Neural cell (in vitro differentiated cells): ENCODE results near the gene INPP5E. TPM values are rescaled to one million over a fixed set of nuclear protein-coding genes. Genes with fewer than 3 reads are reported as not detected.

Experiments used
- H2AFZ ChIP-seq: fragments of 200-600, 300-800 bp; sonication (generic), shearing (Covaris generic); 2 replicates; pipeline ENCODE4 v1.6.0; 2014; ENCODE audit warnings: low read depth, mild to moderate bottlenecking, antibody characterized with exemption, low read length, moderate library complexity
- H3F3A ChIP-seq: fragments of 200-600 bp; shearing (Covaris generic); 2 replicates; pipeline ENCODE4 v1.6.1; 2016; ENCODE audit warnings: mild to moderate bottlenecking, moderate library complexity, mixed read lengths, antibody characterized with exemption, low read length; ENCODE audit not compliant: insufficient read depth, poor library complexity, severe bottlenecking
- H3K27ac ChIP-seq: fragments of 200-600, 300-800 bp; sonication (generic), shearing (Covaris generic); 2 replicates; pipeline ENCODE4 v1.5.1; 2014; ENCODE audit warnings: mild to moderate bottlenecking, low read length, moderate library complexity
- H3K27me3 ChIP-seq: fragments of 300-800, 200-600 bp; sonication (generic), shearing (Covaris generic); 2 replicates; pipeline ENCODE4 v1.6.0; 2014; ENCODE audit warnings: mild to moderate bottlenecking, low read depth, low read length, moderate library complexity; ENCODE audit not compliant: insufficient read depth
- H3K36me3 ChIP-seq: fragments of 300-800, 200-600 bp; sonication (generic), shearing (Covaris generic); 2 replicates; pipeline ENCODE4 v1.5.1; 2014; ENCODE audit warnings: mild to moderate bottlenecking, antibody characterized with exemption, low read length, moderate library complexity; ENCODE audit not compliant: insufficient read depth
- H3K4me2 ChIP-seq: fragments of 300-800, 200-600 bp; sonication (generic), shearing (Covaris generic); 2 replicates; pipeline ENCODE4 v1.6.0; 2014; ENCODE audit warnings: mild to moderate bottlenecking, low read length
- H3K4me3 ChIP-seq: fragments of 300-800, 200-600 bp; sonication (generic), shearing (Covaris generic); 2 replicates; pipeline ENCODE4 v1.5.1; 2014; ENCODE audit warnings: mild to moderate bottlenecking, low read length, moderate library complexity
- H3K79me2 ChIP-seq: fragments of 200-600 bp; shearing (Covaris generic); replicated peaks from 2 replicates; pipeline ENCODE4 v1.6.0; 2014; ENCODE audit warnings: mild to moderate bottlenecking, low read length, moderate library complexity; ENCODE audit not compliant: insufficient read depth
- H3K9ac ChIP-seq: fragments of 300-800, 200-600 bp; sonication (generic), shearing (Covaris generic); 2 replicates; pipeline ENCODE4 v1.6.1; 2016; ENCODE audit warnings: mild to moderate bottlenecking, low read length, mixed read lengths
- H3K9me2 ChIP-seq: fragments of 200-600 bp; shearing (Covaris generic); 2 replicates; pipeline ENCODE4 v1.6.1; 2016; ENCODE audit warnings: mild to moderate bottlenecking, low read length, mixed read lengths; ENCODE audit not compliant: insufficient read depth
- H3K9me3 ChIP-seq: fragments of 200-600, 300-800 bp; sonication (generic), shearing (Covaris generic); 2 replicates; pipeline ENCODE4 v1.6.1; 2016; ENCODE audit warnings: mild to moderate bottlenecking, mixed run types, low read length, moderate library complexity, mixed read lengths
- H4K20me1 ChIP-seq: fragments of 200-600 bp; shearing (Covaris generic); 2 replicates; pipeline ENCODE4 v1.6.1; 2016; ENCODE audit warnings: mild to moderate bottlenecking, mixed run types; ENCODE audit not compliant: insufficient read depth
- CTCF ChIP-seq: fragments of 450-650 bp; IDR thresholded peaks from 2 replicates; pipeline ENCODE4 v1.5.1; 2014; ENCODE audit warnings: antibody characterized with exemption, mild to moderate bottlenecking, moderate library complexity; ENCODE audit not compliant: poor library complexity, severe bottlenecking
- EP300 ChIP-seq: fragments of 450-650 bp; conservative IDR thresholded peaks from 2 replicates; pipeline ENCODE4 v1.6.1; 2014; ENCODE audit warnings: antibody characterized with exemption, mild to moderate bottlenecking, moderate library complexity; ENCODE audit not compliant: poor library complexity, severe bottlenecking
- EZH2 ChIP-seq: fragments of 200-600, 300-800 bp; shearing (Covaris generic), sonication (generic); IDR thresholded peaks from 2 replicates; pipeline ENCODE4 v1.6.1; 2014; ENCODE audit warnings: antibody characterized with exemption, low read length, borderline replicate concordance, mild to moderate bottlenecking; ENCODE audit not compliant: insufficient read depth, poor library complexity, severe bottlenecking
- MXI1 ChIP-seq: fragments of 450-650 bp; conservative IDR thresholded peaks from 2 replicates; pipeline ENCODE4 v1.6.1; 2014; ENCODE audit warnings: antibody characterized with exemption, mild to moderate bottlenecking; ENCODE audit not compliant: poor library complexity, severe bottlenecking
- POLR2AphosphoS5 ChIP-seq: IDR thresholded peaks from 2 replicates; pipeline ENCODE4 v1.6.1; 2012
- RAD21 ChIP-seq: fragments of 450-650 bp; conservative IDR thresholded peaks from 2 replicates; pipeline ENCODE4 v1.6.1; 2014; ENCODE audit warnings: antibody characterized with exemption, mild to moderate bottlenecking, moderate library complexity
- REST ChIP-seq: IDR thresholded peaks from 2 replicates; pipeline ENCODE4 v1.6.1; 2012; ENCODE audit warnings: borderline replicate concordance
- SMC3 ChIP-seq: fragments of 450-650 bp; conservative IDR thresholded peaks from 2 replicates; pipeline ENCODE4 v1.6.1; 2014; ENCODE audit warnings: antibody characterized with exemption, mild to moderate bottlenecking, moderate library complexity; ENCODE audit not compliant: poor library complexity
- TAF1 ChIP-seq: IDR thresholded peaks from 2 replicates; pipeline ENCODE4 v1.6.1; 2012; ENCODE audit warnings: low read depth
- polyA plus RNA-seq: library from polyadenylated mRNA; depleted of rRNA; stranded (reverse); fragments of >200 nt; gene quantifications from 2 replicates; pipeline ENCODE4 v1.2.3, GENCODE V29; 2014

The INPP5E gene
- polyA plus RNA-seq, 1 donor from 2014 or later, result 17.9 TPM

- no peak overlapping the region for H3K27ac ChIP-seq
- H3K4me2 ChIP-seq, result no peak overlapping the region
- H3K9me3 ChIP-seq, result no peaks in the 10 kb centered on the region
- peaks cover 3% of the 10 kb centered on the region for H4K20me1 ChIP-seq
- no peak overlapping the region for H3K4me3 ChIP-seq
- no peaks in the 10 kb centered on the region for H3K9me2 ChIP-seq
- H3F3A ChIP-seq, result no peaks in the 10 kb centered on the region
- H3K27me3 ChIP-seq, result no peaks in the 10 kb centered on the region
- no peak overlapping the region for H3K9ac ChIP-seq
- H2AFZ ChIP-seq, result no peak overlapping the region
- H3K79me2 ChIP-seq, result no peaks in the 10 kb centered on the region
- TF ChIP-seq EZH2 (no peak), REST (no peak), MXI1 (no peak), SMC3 (no peak)
- H3K36me3 ChIP-seq, result peaks cover 4% of the 10 kb centered on the region
Measured at GRCh38 chr9:136466155-136466541, 26.5 kb upstream of the INPP5E start.

DNA sequence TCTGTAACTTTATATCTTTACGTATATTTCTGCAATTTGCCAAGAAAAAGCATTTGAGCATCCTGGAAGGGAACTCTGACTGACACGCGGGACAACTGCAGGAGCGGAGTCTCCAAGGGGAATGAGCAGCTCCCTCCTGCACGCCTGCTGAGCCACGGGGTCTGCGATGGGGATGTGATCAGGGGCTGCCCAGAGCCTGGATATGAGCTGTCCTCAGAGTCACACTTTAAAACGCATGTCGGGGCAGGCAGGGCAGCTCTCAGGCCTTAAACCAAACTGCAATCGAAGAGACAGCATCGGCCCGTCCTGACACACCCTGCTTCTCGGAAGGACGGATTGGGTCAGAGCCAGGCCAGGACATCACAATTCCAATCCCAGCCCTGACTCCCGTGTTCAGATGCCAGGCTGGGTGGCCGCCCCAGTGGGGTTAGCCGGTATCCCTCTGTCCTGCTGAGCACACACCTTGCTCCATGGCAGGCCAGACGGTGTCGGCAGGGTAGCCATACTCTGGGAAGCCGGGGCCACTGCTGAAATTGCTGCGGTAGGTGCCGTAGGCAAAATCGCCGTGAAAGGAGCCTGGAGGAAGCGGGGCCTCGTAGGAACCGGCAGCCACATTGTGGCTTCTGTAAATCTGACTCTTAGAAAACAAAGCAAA lies 26.0 kb upstream of the INPP5E start:
- no peaks in the 10 kb centered on the region for H3K9me3 ChIP-seq
- H3K4me3 ChIP-seq, result no peak overlapping the region
- TF ChIP-seq POLR2AphosphoS5, result no peak
- TF ChIP-seq RAD21, result no peak
- TF ChIP-seq EP300, result no peak
- TF ChIP-seq CTCF, result no peak
- TF ChIP-seq SMC3, result no peak
- no peak for TF ChIP-seq TAF1
- no peak for TF ChIP-seq EZH2
- TF ChIP-seq MXI1, result no peak
- TF ChIP-seq REST, result no peak
- no peaks in the 10 kb centered on the region for H3K9me2 ChIP-seq
- H4K20me1 ChIP-seq, result peaks cover 3% of the 10 kb centered on the region
- no peaks in the 10 kb centered on the region for H3F3A ChIP-seq
- H2AFZ ChIP-seq, result no peak overlapping the region
- H3K36me3 ChIP-seq, result peaks cover 4% of the 10 kb centered on the region
- no peak overlapping the region for H3K4me2 ChIP-seq
- H3K27ac ChIP-seq, result no peak overlapping the region
- H3K9ac ChIP-seq, result no peak overlapping the region
- H3K79me2 ChIP-seq, result no peaks in the 10 kb centered on the region
- no peaks in the 10 kb centered on the region for H3K27me3 ChIP-seq
